Neural cell (in vitro differentiated cells): ENCODE results near the gene URI1. TPM values are rescaled to one million over a fixed set of nuclear protein-coding genes. Genes with fewer than 3 reads are reported as not detected.

Experiments
- H2AFZ ChIP-seq: fragments of 200-600, 300-800 bp; sonication (generic), shearing (Covaris generic); 2 replicates; pipeline ENCODE4 v1.6.0; 2014; ENCODE audit warnings: low read depth, mild to moderate bottlenecking, antibody characterized with exemption, low read length, moderate library complexity
- H3F3A ChIP-seq: fragments of 200-600 bp; shearing (Covaris generic); 2 replicates; pipeline ENCODE4 v1.6.1; 2016; ENCODE audit warnings: mild to moderate bottlenecking, moderate library complexity, mixed read lengths, antibody characterized with exemption, low read length; ENCODE audit not compliant: insufficient read depth, poor library complexity, severe bottlenecking
- H3K27ac ChIP-seq: fragments of 200-600, 300-800 bp; sonication (generic), shearing (Covaris generic); 2 replicates; pipeline ENCODE4 v1.5.1; 2014; ENCODE audit warnings: mild to moderate bottlenecking, low read length, moderate library complexity
- H3K27me3 ChIP-seq: fragments of 300-800, 200-600 bp; sonication (generic), shearing (Covaris generic); 2 replicates; pipeline ENCODE4 v1.6.0; 2014; ENCODE audit warnings: mild to moderate bottlenecking, low read depth, low read length, moderate library complexity; ENCODE audit not compliant: insufficient read depth
- H3K36me3 ChIP-seq: fragments of 300-800, 200-600 bp; sonication (generic), shearing (Covaris generic); 2 replicates; pipeline ENCODE4 v1.5.1; 2014; ENCODE audit warnings: mild to moderate bottlenecking, antibody characterized with exemption, low read length, moderate library complexity; ENCODE audit not compliant: insufficient read depth
- H3K4me2 ChIP-seq: fragments of 300-800, 200-600 bp; sonication (generic), shearing (Covaris generic); 2 replicates; pipeline ENCODE4 v1.6.0; 2014; ENCODE audit warnings: mild to moderate bottlenecking, low read length
- H3K4me3 ChIP-seq: fragments of 300-800, 200-600 bp; sonication (generic), shearing (Covaris generic); 2 replicates; pipeline ENCODE4 v1.5.1; 2014; ENCODE audit warnings: mild to moderate bottlenecking, low read length, moderate library complexity
- H3K79me2 ChIP-seq: fragments of 200-600 bp; shearing (Covaris generic); replicated peaks from 2 replicates; pipeline ENCODE4 v1.6.0; 2014; ENCODE audit warnings: mild to moderate bottlenecking, low read length, moderate library complexity; ENCODE audit not compliant: insufficient read depth
- H3K9ac ChIP-seq: fragments of 300-800, 200-600 bp; sonication (generic), shearing (Covaris generic); 2 replicates; pipeline ENCODE4 v1.6.1; 2016; ENCODE audit warnings: mild to moderate bottlenecking, low read length, mixed read lengths
- H3K9me2 ChIP-seq: fragments of 200-600 bp; shearing (Covaris generic); 2 replicates; pipeline ENCODE4 v1.6.1; 2016; ENCODE audit warnings: mild to moderate bottlenecking, low read length, mixed read lengths; ENCODE audit not compliant: insufficient read depth
- H3K9me3 ChIP-seq: fragments of 200-600, 300-800 bp; sonication (generic), shearing (Covaris generic); 2 replicates; pipeline ENCODE4 v1.6.1; 2016; ENCODE audit warnings: mild to moderate bottlenecking, mixed run types, low read length, moderate library complexity, mixed read lengths
- H4K20me1 ChIP-seq: fragments of 200-600 bp; shearing (Covaris generic); 2 replicates; pipeline ENCODE4 v1.6.1; 2016; ENCODE audit warnings: mild to moderate bottlenecking, mixed run types; ENCODE audit not compliant: insufficient read depth
- CTCF ChIP-seq: fragments of 450-650 bp; IDR thresholded peaks from 2 replicates; pipeline ENCODE4 v1.5.1; 2014; ENCODE audit warnings: antibody characterized with exemption, mild to moderate bottlenecking, moderate library complexity; ENCODE audit not compliant: poor library complexity, severe bottlenecking
- EP300 ChIP-seq: fragments of 450-650 bp; conservative IDR thresholded peaks from 2 replicates; pipeline ENCODE4 v1.6.1; 2014; ENCODE audit warnings: antibody characterized with exemption, mild to moderate bottlenecking, moderate library complexity; ENCODE audit not compliant: poor library complexity, severe bottlenecking
- EZH2 ChIP-seq: fragments of 200-600, 300-800 bp; shearing (Covaris generic), sonication (generic); IDR thresholded peaks from 2 replicates; pipeline ENCODE4 v1.6.1; 2014; ENCODE audit warnings: antibody characterized with exemption, low read length, borderline replicate concordance, mild to moderate bottlenecking; ENCODE audit not compliant: insufficient read depth, poor library complexity, severe bottlenecking
- MXI1 ChIP-seq: fragments of 450-650 bp; conservative IDR thresholded peaks from 2 replicates; pipeline ENCODE4 v1.6.1; 2014; ENCODE audit warnings: antibody characterized with exemption, mild to moderate bottlenecking; ENCODE audit not compliant: poor library complexity, severe bottlenecking
- POLR2AphosphoS5 ChIP-seq: IDR thresholded peaks from 2 replicates; pipeline ENCODE4 v1.6.1; 2012
- RAD21 ChIP-seq: fragments of 450-650 bp; conservative IDR thresholded peaks from 2 replicates; pipeline ENCODE4 v1.6.1; 2014; ENCODE audit warnings: antibody characterized with exemption, mild to moderate bottlenecking, moderate library complexity
- REST ChIP-seq: IDR thresholded peaks from 2 replicates; pipeline ENCODE4 v1.6.1; 2012; ENCODE audit warnings: borderline replicate concordance
- SMC3 ChIP-seq: fragments of 450-650 bp; conservative IDR thresholded peaks from 2 replicates; pipeline ENCODE4 v1.6.1; 2014; ENCODE audit warnings: antibody characterized with exemption, mild to moderate bottlenecking, moderate library complexity; ENCODE audit not compliant: poor library complexity
- TAF1 ChIP-seq: IDR thresholded peaks from 2 replicates; pipeline ENCODE4 v1.6.1; 2012; ENCODE audit warnings: low read depth
- polyA plus RNA-seq: library from polyadenylated mRNA; depleted of rRNA; stranded (reverse); fragments of >200 nt; gene quantifications from 2 replicates; pipeline ENCODE4 v1.2.3, GENCODE V29; 2014

URI1 gene
- polyA plus RNA-seq, 1 donor from 2014 or later, result 55.4 TPM

- Histone ChIP-seq H2AFZ (no peak overlapping the region), H4K20me1 (no peaks in the 10 kb centered on the region), H3K9me3 (no peaks in the 10 kb centered on the region), H3F3A (no peaks in the 10 kb centered on the region), H3K9ac (no peak overlapping the region), H3K36me3 (peaks cover 9% of the 10 kb centered on the region), H3K4me2 (no peak overlapping the region), H3K27me3 (no peaks in the 10 kb centered on the region), H3K79me2 (no peaks in the 10 kb centered on the region), H3K27ac (no peak overlapping the region), H3K9me2 (no peaks in the 10 kb centered on the region), H3K4me3 (no peak overlapping the region)
- TF ChIP-seq RAD21 (no peak), REST (no peak), CTCF (no peak), EZH2 (no peak), TAF1 (no peak), SMC3 (no peak), EP300 (no peak)
Measured at GRCh38 chr19:30008169-30008568, 66.1 kb downstream of the URI1 start.

GRCh38 chr19:30009013-30009412 is 67.0 kb downstream of the URI1 start:
- Histone ChIP-seq H2AFZ (no peak overlapping the region), H3K27me3 (no peaks in the 10 kb centered on the region), H3K9ac (no peak overlapping the region), H3K4me2 (no peak overlapping the region), H3F3A (no peaks in the 10 kb centered on the region), H3K79me2 (no peaks in the 10 kb centered on the region), H4K20me1 (no peaks in the 10 kb centered on the region), H3K27ac (no peak overlapping the region), H3K36me3 (peaks cover 9% of the 10 kb centered on the region), H3K4me3 (no peak overlapping the region), H3K9me3 (no peaks in the 10 kb centered on the region), H3K9me2 (no peaks in the 10 kb centered on the region)
- TF ChIP-seq SMC3, result no peak
- no peak for TF ChIP-seq POLR2AphosphoS5
- no peak for TF ChIP-seq REST
- no peak for TF ChIP-seq RAD21
- no peak for TF ChIP-seq MXI1
- TF ChIP-seq CTCF, result no peak
- no peak for TF ChIP-seq EZH2
- TF ChIP-seq EP300, result no peak
- no peak for TF ChIP-seq TAF1
